GM18868 (cell line): ENCODE measurements around the gene ATP2C2.
"Not testable (repeated sequence)": the region's sequence is repeated elsewhere in the genome, so short reads cannot be mapped to it uniquely, and the experiment has no call there.

ENCODE experiments used
- ATAC-seq: cut with Tn5 transposase; IDR thresholded peaks from one replicate; pipeline ENCODE4 v1.9.1; 2021; ENCODE audit warnings: mild to moderate bottlenecking, moderate library complexity; ENCODE audit not compliant: unreplicated experiment

ATP2C2 gene

DNA sequence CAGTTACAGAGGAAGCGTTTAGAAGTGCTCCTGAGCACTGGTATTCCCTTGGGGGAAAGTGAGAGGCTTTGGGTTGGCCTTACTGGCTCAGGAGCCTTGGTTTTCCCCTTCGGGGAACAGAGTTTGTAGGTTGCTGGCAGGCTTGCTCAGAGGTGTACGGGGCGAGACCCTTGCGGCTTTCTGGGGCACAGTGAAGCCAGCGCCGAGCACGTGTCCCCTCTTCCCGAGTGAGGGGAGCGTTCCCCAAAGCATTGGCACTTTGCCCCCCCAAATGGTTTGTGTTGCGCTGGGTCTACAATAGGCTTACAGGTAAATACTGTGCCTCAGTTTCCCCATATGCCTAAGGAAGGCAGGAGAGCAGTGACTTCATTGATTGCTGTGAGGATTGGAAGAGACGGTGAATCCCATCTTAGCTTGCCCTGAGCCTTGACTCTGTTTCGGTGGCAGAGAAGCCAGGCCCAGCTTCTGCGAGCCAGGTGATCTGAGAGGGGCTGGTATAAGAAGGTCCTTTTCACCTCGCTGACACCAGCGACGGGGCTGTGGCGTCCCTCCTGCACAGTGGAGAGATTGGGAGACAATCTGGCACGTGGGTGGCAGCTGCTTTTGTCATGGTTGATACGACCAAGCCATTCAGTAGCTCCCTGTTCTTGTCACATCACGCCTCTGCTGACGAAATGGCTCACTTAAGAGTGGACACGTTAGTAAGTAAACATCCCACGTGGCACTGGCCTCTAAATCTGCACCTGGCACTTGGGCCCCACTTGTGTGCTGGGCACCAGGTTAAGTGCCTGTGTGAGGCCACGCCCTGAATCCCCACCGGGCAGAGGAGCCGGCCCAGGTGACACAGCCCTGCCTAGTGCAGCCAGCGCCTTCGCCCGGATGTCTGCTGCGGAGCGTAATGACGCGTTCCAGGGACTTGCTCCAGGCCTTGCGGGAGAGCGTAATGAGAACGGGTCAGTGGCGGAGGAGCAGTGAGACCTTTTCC lies 81.1 kb downstream of the ATP2C2 start:
- no peak for ATAC-seq

DNA sequence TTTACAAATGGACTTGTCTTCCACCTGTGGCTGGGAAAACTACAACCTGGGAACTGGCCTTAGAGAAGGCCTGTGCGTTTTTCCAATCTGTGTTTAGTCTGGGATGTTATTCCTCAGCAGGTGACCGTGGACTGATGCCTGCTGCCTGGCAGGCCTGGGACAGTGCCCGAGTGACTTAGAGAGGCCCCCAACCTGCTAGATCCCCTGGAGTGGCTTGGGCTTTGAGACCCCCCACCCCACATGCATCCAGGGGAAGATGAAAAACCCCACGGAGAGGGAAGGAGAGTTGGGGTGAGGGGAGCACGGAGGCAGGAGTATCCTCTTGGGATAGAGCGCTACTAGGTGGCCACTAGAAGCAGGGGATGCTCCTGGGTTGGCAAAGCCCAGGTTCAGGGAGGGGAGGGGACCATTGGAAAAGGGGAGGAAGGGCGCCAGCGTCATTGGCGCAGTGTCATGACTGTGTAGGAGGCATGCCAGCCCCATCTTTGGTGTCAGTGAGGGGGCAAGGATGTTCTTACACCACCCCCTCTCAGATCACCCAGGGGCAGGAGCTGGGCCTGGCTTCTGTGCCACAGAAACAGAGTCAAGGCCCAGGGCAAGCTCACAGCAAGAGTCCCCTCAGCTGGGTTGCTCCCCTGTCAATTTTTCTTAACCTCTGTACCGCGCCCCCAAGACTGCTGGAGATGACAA lies 82.0 kb downstream of the ATP2C2 start:
- ATAC-seq = no peak

DNA sequence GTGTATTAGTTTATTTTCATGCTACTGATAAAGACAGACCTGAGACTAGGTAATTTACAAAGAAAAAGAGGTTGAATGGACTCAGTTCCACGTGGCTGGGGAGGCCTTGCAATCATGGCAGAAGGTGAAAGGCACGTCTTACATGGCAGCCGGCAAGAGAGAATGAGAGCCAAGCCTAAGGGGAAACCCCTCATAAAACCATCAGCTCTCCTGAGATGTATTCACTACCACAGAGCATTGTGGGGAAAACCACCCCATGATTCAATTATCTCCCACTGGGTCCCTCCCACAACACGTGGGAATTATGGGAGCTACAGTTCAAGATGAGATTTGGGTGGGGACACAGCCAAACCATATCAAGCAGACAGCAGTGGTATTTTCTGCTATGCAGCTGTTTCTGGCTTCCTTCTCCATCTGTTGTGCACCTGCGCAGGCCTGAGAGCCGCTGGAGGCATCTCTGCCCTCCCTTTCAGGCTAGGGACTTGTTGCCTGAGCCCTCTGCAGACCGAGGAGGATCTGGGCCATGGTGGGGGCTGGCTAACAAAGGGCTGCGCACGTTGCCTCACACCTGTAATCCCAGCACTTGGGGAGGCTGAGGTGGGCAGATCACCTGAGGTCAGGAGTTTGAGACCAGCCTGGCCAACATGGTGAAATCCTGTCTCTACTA lies 82.8 kb downstream of the ATP2C2 start:
- not testable (repeated sequence) for ATAC-seq

DNA sequence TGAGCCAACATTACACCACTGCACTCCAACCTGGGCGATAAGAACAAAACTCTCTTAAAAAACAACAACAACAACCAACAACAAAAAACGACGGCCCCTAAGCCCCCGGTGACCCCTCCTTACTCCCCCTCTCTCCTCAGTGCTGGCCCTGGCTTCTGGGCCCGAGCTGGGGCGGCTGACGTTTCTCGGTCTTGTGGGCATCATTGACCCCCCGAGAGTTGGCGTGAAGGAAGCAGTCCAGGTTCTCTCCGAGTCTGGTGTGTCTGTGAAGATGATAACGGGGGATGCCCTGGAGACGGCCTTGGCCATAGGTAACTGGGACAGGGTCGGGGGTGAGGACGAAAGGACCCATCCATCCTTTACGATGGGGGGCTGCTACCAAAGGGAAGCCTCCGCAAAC lies 83.4 kb downstream of the ATP2C2 start:
- no peak for ATAC-seq

DNA sequence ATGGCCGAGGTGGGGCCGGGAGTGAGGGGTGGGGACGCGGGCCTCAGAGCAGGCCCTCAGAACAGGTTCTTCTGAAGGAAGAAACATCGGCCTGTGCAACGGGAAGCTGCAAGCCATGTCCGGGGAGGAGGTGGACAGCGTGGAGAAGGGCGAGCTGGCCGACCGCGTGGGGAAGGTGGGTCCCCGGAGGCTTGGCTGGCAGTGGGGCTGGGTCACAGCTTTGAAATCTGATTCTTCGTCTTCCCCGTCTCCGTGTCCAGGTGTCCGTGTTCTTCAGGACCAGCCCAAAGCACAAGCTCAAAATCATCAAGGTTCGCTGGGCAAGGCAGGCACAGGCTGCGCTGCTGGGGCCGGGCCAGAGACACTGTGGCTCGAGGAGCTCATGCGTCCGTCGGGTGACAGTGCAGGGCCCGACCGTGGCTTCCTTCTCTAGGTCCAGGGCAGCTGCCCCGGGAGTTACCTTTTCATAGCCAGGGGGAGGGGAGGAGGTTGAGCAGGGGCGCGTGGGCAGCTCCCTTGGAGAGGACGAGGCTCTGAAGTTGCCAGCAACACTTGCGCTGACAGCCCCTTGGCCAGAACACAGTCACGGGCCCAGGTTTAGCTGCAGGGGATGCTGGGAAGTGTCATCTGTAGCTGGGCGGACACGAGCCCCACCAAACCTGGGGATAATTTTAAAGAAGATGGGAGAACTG lies 84.9 kb downstream of the ATP2C2 start:
- no peak for ATAC-seq

DNA sequence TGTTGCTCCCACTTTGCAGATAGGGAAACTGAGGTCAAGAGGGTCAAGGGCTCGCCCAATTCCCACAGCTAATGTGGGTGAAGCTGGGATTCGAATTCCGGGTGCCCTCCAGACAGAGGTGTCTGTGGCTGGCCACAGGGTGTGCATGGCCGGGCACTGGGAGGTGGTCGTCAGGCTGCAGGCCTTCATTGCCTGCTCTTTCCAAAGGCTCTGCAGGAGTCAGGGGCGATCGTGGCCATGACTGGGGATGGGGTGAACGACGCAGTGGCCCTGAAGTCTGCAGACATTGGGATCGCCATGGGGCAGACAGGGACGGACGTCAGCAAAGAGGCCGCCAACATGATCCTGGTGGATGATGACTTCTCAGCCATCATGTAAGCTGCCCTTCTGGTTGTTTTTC lies 86.3 kb downstream of the ATP2C2 start:
- no peak for ATAC-seq

DNA sequence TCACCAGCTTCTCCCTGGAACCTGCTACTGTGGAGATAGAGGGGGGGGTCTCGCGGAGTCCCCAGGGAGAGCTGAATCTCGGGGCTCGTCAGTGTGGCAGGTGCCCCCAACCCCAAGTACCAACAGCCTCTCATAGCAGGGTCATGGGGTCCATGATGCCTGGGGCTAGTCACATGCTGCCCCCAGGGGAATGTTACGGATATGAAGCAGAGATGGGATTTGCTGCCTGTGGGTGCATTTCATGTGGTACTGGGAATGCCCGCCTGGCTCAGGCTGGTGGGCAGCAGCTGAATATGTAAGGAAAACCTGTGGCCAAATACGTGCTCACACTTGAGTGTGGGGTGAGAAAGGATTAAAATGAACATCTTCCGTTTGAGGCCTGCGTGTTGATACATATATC lies 86.7 kb downstream of the ATP2C2 start:
- ATAC-seq = no peak

DNA sequence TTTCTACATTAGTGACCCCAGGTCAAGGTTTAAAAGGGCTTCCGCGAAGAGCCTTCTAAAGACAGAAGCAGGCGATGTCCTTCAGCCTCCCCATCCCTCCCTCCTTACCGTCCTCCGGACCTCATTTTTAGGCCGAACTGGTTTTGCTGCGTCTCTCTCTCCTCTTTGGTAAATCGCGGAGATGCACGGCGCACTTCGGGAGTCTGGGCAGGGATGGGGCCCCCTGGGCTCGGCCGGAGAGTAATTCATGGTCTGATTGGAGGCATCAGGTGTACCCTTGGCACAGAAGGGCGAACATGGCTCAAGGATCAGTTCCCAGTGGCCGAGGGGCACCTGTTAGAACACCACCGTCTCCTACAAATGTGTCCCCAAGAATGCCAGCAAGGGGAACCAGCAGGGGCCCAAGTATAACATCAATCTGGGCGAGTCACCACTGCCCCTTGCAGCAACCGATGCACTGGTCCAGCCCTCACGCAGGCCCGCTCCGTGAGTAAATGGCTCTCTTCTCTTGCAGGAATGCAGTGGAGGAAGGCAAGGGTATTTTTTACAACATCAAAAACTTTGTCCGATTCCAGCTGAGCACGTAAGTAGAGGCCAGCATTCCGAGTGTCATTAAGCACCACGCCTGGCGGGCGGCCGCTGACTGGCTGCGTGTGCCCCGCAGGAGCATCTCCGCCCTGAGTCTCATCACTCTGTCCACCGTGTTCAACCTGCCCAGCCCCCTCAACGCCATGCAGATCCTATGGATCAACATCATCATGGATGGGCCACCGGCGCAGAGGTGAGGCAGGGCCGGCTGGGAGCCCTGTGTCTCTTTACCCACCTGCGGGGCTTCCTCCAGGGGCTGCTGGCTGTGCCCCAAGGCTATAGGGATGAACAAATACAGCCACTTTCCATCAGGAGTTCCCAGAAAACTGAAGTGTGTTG lies 90.5 kb downstream of the ATP2C2 start:
- no peak for ATAC-seq

DNA sequence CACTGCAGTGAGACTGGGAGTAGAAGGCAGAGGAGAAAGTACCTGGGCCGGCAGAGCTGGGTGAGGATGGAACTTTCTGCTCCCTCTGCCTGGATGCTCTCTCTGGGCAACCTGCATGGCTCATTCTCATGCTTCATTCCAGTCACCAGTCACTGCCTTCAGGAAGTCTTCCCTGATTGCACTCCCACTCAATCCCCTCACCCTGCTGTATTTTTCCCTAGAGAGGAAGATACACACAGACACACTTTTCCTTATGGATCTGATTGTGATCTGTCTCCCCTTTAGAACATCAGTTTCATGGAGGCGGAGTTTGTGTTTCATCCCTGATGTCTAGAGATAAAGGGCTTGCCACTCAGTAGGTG lies 91.2 kb downstream of the ATP2C2 start:
- ATAC-seq = no peak

DNA sequence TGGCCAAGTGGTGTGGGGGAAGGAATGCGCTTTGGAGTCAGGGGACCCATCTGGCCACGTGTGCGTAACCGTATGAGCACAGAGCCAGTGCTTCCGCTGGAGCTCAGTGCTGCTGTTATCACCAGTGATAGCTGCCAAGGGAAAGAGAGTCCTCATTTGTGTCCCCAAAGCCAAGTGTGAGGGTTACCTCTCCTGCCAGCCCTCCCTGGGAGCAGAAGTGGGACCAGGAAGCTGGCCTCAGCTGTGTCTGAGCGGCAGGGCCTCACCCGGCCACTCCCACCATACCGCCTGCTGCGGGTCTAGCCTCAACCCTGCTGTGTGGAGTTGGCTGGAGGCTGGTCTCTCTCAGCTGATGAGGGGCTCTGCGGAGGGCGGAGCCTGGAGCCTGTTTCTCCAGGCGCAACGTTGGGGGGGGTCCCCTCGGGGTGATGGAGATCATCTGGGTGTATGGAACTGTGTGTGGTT lies 91.6 kb downstream of the ATP2C2 start:
- no peak for ATAC-seq

DNA sequence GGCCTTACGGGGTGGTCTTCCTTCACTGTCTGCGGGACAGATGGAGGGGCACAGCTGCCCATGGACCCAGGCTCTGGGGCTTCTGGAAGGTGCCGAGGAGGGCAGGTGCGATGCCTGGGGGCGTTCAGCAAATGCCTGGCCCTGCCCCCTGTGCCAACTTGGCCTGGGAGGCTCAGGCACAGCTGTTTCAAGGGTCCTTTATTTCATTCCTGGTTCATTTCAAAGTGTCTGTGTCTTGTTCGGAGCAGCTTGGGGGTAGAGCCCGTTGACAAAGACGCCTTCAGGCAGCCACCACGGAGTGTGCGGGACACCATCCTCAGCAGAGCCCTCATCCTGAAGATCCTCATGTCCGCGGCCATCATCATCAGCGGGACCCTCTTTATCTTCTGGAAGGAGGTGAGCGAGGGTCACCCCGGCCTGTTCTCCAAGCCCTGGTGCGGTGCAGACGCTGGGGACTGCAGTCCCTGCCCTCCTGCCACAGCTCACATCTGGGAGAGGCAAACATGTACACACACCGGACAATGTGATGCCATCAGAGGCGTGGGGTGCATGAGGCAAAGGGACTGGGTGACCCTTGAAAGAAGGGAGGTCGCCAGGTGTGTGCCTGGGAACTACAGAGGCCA lies 92.2 kb downstream of the ATP2C2 start:
- ATAC-seq = no peak

DNA sequence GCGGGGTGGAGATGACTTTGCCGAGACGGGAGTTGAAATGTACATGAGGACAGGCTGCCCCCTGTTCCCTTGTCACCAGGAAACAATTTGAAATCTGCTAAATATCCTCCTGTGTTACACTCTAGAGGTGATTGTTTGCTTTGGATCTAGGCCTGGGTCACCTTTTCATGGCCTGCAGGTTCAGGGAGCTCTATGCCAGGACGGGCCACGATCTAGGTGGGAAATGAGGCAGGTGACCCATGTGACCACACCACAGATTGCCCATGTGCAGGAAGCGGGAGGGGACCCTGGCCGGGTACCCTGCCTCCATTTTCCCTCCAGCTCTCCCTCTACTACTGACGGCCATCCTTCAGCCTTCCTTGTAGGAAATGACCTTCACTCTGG lies 92.7 kb downstream of the ATP2C2 start:
- no peak for ATAC-seq

DNA sequence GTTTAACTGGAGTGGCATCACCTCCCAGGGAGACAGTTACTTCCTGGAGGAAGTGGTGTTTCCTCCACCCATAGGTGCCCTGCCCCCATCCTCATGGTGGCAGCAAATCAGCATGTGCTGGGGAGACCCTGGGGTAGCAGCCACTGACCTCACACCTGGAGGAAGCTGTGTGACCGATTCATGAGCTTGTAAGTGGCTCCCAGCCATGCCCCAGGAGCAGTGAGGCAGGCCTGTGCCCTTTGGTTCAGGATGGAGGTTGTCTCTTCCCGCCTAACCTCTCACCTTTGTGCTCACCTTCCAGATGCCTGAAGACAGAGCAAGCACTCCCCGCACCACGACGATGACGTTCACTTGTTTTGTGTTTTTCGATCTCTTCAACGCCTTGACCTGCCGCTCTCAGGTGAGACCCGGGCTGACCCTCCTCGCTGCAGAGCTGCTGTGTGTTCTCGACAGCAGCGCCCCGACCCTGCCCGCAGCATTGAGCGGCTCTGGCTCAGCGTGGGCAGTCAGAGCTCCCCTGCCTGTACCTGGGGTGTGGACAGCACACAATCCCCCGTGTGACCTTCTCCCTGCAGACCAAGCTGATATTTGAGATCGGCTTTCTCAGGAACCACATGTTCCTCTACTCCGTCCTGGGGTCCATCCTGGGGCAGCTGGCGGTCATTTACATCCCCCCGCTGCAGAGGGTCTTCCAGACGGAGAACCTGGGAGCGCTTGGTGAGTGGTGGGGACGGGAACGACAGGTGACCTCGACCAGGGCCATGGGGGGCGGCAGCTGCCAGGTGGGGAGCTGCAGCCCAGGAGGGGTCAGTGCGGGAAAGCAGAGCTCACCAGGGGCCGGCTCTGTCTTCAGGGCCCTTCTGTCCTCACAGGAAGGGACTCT lies 93.3 kb downstream of the ATP2C2 start:
- no peak for ATAC-seq

DNA sequence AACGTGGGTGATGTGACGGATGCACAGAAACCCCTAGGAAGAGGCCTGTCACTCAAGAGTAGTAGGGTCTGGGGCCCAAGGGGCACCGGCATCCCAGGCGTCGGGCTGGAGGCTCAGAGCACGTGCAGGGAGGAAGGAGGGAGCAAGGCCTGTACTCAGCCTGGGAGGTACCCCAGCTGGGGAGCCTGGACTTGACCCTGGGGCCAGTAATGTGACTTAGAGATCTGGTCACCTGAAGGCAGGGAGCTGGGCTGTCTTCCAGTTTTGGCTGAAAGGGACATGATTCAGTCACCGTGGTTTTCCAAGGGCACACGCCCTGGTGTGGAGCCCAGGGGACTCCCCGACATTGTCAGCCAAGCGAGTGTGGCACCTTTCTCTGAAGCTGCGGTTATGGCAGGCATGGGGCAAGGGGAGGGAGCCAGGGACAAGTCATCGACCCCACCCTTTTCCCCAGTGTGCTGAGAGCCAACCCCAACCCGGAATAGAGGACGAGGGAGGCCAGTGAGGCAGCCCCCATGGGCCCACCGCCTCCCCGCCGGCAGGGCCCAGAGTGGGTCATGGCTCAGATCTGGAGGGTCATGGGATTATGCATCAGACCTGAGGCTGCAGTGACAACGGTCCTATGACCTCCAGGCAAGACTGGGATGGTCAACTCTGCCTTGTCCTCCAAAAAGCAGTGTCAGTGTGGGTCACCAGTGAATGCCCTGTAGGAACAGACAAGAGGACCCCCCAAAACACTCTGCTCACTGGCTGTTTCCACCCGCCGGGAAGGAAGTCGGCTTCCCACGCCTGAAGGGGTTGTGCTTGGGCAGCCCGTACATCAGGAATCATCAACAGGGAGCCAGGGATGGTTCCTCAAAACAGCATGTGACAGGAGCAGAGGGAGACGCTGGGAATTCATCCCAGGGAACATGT lies 94.2 kb downstream of the ATP2C2 start:
- no peak for ATAC-seq

DNA sequence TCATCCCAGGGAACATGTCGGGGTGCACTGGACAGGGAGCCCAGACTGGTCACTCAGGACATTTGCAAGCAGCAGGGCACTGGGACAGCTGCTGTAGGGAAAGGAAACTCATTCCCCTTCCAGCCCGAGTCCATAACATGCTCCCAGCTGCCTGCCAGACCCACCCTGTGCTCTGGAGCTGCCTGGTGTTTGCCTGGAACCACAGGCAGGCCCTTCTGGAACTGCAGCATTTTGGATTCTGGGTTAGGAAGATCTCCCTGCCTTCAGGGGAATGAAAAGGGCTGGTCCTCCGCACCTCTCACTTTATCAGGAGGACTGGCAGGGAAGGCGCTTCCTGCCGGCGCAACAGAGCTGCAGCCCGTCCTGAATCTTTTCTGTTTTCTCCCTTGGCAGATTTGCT lies 94.9 kb downstream of the ATP2C2 start:
- no peak for ATAC-seq

DNA sequence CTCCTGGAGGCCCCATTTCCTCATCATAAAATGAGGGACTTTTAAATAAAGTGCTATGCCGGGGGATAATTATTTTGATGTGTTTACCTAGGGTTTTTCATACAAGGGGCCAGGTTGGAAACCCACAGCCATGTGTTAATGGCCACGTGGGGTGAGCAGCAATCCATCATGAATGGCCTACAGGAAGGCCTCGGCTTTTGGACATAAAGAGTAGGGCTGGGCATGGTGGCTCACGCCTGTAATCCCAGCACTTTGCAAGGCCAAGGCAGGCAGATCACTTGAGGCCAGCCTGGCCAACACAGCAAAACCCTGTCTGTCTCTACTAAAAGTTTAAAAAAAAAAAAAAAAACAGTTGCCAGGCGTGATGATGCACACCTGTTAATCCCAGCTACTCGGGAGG lies 95.8 kb downstream of the ATP2C2 start:
- ATAC-seq = no peak

DNA sequence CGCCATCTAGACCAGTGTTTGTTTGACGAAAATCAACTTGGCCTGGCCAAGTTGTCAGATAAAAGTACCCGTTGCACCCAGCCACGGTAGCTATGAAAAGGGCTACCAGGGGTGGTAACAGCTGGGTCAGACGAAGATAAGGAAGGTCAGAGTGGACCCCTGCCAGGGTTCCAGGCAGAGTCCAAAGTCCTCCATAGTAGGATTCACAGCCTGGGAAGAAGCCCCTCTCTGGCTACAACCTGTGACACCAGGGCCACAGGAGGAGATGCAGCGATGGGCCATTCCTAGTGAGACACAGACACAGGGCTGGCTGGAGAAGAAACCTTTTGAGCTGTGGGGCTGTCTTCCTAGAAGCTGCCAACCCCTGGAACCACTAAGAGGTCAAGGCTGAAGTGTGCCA lies 96.8 kb downstream of the ATP2C2 start:
- no peak for ATAC-seq

DNA sequence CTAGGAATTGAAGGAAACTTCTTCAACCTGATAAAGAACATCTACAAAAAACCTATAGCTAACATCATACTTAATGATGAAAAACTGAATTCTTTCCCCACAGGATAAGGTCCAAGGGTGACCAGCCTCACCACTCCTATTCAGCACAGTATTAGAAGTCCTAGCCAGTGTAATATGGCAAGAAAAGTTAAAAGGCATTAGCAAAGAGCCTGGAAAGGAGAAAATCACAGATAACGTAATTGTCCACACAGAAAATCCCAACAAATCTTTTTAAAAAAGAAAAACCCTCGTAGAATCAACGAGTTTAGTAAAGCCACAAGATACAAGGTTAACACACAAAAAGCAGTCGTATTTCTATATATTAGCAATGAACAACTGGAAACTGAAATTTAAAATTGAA lies 98.4 kb downstream of the ATP2C2 start:
- ATAC-seq = no peak
